ENCODE results near the gene KIF12. TPM values are rescaled to one million over a fixed set of nuclear protein-coding genes. Genes with fewer than 3 reads are reported as not detected.

KIF12 gene
- 0.41 TPM for polyA plus RNA-seq (2013, experiment 1 of 2)
- 0.63 TPM for polyA plus RNA-seq (2013, experiment 2 of 2)

DNA sequence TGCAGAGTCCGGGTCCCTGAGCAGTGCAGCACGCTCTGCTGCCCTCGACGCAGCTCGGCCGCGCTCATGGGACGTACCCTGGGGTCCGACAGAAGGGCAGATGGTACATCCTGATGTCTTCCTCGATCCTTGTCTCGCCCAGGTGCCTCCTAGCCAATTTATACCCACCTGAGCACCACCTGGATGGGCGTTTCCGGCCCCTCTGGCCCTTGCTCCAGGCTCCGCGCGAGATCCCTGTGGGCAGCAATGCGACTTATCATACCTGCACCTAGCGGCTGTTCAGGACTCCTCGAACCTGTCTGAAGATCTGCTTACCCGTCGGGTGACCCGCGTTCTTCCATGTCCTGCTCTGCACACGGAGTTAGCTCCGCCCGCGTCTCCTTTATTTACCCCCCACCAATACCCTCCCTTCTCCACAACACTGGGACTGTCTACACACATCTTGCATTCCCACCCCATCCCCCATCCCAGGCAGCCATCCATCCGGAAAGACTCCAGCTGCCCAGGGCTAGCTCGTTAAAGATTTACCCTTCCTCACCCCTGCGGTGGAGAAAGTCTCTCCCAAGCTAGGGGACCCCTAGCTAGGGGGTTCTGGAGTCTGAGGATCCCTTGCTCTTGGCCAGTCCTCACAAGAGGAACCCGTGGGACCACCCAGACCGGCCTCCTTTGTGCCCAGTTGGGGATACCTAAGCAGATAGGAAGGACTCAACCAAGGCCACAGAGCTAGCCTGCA is at the start of gene KIF12:
Gene KIF12, minus strand, starts transcription at position 357 of the 733 bp plus-strand sequence. Its CDS starts 16 bp downstream, at position 341.
- Histone ChIP-seq H3K4ac (ENCODE audit: low read depth, low read length) (no peak within 1 kb of the TSS), H3K18ac (ENCODE audit: low read length) (no peak within 1 kb of the TSS), H4K5ac (ENCODE audit: low read length) (no peak within 1 kb of the TSS), H2BK5ac (ENCODE audit: low read length) (no peak within 1 kb of the TSS), H2BK15ac (replicated peaks; ENCODE audit: low read depth) (no peak within 1 kb of the TSS), H3K56ac (ENCODE audit: low read length) (peak within 1 kb of the TSS; percentile 84), H3K23ac (ENCODE audit: low read length) (no peak within 1 kb of the TSS), H3K27me3 (ENCODE audit: insufficient read depth, low read length, poor library complexity) (no peaks in the 10 kb centered on the region), H3K27ac (ENCODE audit: low read depth, low read length) (no peak within 1 kb of the TSS), H3K4me3 (ENCODE audit: low read length) (peak within 1 kb of the TSS; percentile 51), H2BK120ac (ENCODE audit: low read depth, low read length) (no peak within 1 kb of the TSS), H3K9ac (ENCODE audit: low read length) (peak within 1 kb of the TSS; percentile 28), H3K79me1 (ENCODE audit: low read length) (no peaks in the 10 kb centered on the region), H2AK5ac (ENCODE audit: low read length) (no peak within 1 kb of the TSS), H3K79me2 (ENCODE audit: control insufficient read depth, insufficient read depth, low read length) (no peaks in the 10 kb centered on the region), H3K36me3 (ENCODE audit: control insufficient read depth, insufficient read depth, low read length) (no peaks in the 10 kb centered on the region), H3K4me1 (ENCODE audit: control insufficient read depth, low read depth, low read length) (no peaks in the 10 kb centered on the region), H3K4me2 (ENCODE audit: low read length) (peak within 1 kb of the TSS; percentile 58), H4K8ac (ENCODE audit: low read depth, low read length) (no peak within 1 kb of the TSS)
- DNase-seq = peak; percentile 32
- WGBS (ENCODE audit: extremely low coverage, insufficient coverage, low lambda C conversion rate) = no CpG with 5 or more reads among the region's 32 CpGs

DNA sequence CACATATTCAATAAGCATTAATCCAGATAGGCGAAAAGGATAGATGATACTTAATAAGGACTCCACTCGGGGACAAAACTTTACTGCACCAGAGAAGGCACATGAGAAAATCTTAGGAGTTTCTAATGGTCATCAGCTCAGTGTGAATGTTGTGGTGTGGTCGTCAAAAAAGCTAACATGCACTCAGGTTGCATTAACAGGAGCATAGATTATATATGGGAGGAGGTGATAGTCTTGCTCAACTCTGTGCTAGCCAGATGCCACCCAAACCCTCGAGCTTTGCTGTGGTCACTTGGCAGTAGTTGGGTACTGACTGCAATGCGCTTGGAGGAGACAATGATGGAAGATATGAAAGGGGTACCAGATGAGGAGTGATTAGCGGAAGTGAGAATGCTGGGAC is 47.6 kb upstream of the KIF12 start:
- Histone ChIP-seq H4K5ac (ENCODE audit: low read length) (no peak overlapping the region), H3K56ac (ENCODE audit: low read length) (no peak overlapping the region), H3K79me2 (ENCODE audit: control insufficient read depth, insufficient read depth, low read length) (no peaks in the 10 kb centered on the region), H3K4ac (ENCODE audit: low read depth, low read length) (no peak overlapping the region), H3K4me2 (ENCODE audit: low read length) (no peak overlapping the region), H3K18ac (ENCODE audit: low read length) (no peak overlapping the region), H3K23ac (ENCODE audit: low read length) (no peak overlapping the region), H3K36me3 (ENCODE audit: control insufficient read depth, insufficient read depth, low read length) (no peaks in the 10 kb centered on the region), H3K4me3 (ENCODE audit: low read length) (no peak overlapping the region), H4K8ac (ENCODE audit: low read depth, low read length) (no peak overlapping the region), H2BK15ac (replicated peaks; ENCODE audit: low read depth) (no peak overlapping the region), H2BK5ac (ENCODE audit: low read length) (no peak overlapping the region), H3K79me1 (ENCODE audit: low read length) (no peaks in the 10 kb centered on the region), H2BK120ac (ENCODE audit: low read depth, low read length) (no peak overlapping the region), H3K27me3 (ENCODE audit: insufficient read depth, low read length, poor library complexity) (no peaks in the 10 kb centered on the region), H3K27ac (ENCODE audit: low read depth, low read length) (no peak overlapping the region), H3K4me1 (ENCODE audit: control insufficient read depth, low read depth, low read length) (no peaks in the 10 kb centered on the region), H3K9ac (ENCODE audit: low read length) (no peak overlapping the region), H2AK5ac (ENCODE audit: low read length) (no peak overlapping the region)
- no CpG with 5 or more reads among the region's 6 CpGs for WGBS (ENCODE audit: extremely low coverage, insufficient coverage, low lambda C conversion rate)
- no peak for DNase-seq

DNA sequence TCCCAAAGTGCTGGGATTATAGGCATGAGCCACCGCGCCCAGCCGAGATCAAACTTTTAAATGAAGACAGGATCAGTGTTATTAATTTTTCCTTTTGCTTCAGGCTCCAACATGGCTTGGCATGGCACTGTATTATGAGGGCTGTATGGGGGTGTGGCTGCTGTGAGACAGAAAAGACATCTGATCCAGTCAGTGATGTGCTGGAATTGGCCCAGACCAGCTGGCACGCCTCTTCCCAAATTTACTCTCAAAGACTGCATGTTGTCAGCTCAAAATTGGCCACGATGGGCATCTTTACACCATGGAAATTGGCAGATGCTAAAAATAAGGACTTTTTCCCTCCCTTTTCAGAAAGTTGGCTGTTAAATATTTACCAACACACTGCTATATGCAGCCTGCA is 44.1 kb upstream of the KIF12 start:
- Histone ChIP-seq H4K5ac (ENCODE audit: low read length) (no peak overlapping the region), H2BK15ac (replicated peaks; ENCODE audit: low read depth) (no peak overlapping the region), H3K4me2 (ENCODE audit: low read length) (no peak overlapping the region), H4K8ac (ENCODE audit: low read depth, low read length) (no peak overlapping the region), H2AK5ac (ENCODE audit: low read length) (no peak overlapping the region), H3K4ac (ENCODE audit: low read depth, low read length) (no peak overlapping the region), H2BK120ac (ENCODE audit: low read depth, low read length) (no peak overlapping the region), H3K27ac (ENCODE audit: low read depth, low read length) (no peak overlapping the region), H2BK5ac (ENCODE audit: low read length) (no peak overlapping the region), H3K79me1 (ENCODE audit: low read length) (no peaks in the 10 kb centered on the region), H3K4me1 (ENCODE audit: control insufficient read depth, low read depth, low read length) (no peaks in the 10 kb centered on the region), H3K27me3 (ENCODE audit: insufficient read depth, low read length, poor library complexity) (peaks cover 2% of the 10 kb centered on the region), H3K9ac (ENCODE audit: low read length) (no peak overlapping the region), H3K36me3 (ENCODE audit: control insufficient read depth, insufficient read depth, low read length) (no peaks in the 10 kb centered on the region), H3K4me3 (ENCODE audit: low read length) (no peak overlapping the region), H3K18ac (ENCODE audit: low read length) (no peak overlapping the region), H3K79me2 (ENCODE audit: control insufficient read depth, insufficient read depth, low read length) (no peaks in the 10 kb centered on the region), H3K56ac (ENCODE audit: low read length) (no peak overlapping the region), H3K23ac (ENCODE audit: low read length) (no peak overlapping the region)
- WGBS (ENCODE audit: extremely low coverage, insufficient coverage, low lambda C conversion rate) = no CpG with 5 or more reads among the region's 5 CpGs
- no peak for DNase-seq

DNA sequence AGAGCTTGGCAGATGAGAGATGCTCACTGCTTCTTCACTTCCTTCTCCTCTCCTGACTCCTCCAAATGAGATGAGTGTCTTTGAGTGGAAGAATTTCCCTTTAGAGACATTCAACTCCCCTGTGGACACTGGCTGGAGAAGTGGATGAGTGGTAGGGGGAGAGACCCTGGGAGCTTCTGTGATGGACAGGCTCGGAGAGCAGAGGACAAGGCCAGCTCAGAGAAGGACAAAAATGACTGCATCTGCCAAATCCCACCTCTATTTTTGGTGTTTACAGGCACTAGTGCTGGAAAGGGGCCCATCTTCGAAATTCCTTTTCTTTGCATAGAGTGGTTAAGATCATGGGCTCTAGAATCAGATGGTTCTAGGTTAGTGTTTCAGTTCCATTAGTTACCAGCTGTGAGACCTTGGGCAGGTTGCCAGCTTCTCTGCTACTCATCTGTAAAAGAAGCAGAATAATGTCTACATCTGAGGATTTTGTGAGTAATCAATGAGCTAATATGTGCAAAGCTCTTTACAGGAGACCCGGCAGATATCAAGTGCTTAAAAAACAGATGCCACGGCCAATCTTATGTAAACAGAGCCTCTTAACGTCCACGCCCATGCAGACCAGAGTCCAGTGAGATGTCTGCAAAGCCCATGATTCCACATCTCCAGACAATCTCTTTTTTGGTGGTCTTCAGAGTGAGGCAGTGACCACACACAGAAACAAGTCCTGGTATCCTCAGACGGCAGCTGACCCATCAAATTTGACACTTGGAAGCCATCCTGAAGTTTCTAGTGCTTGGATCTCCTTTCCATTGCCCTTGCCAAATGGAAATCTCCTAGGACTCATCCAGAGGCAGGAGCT is 42.7 kb upstream of the KIF12 start:
- no peak overlapping the region for H2BK15ac ChIP-seq (replicated peaks; ENCODE audit: low read depth)
- H3K27ac ChIP-seq (ENCODE audit: low read depth, low read length) = no peak overlapping the region
- H3K79me1 ChIP-seq (ENCODE audit: low read length) = no peaks in the 10 kb centered on the region
- no peak overlapping the region for H4K8ac ChIP-seq (ENCODE audit: low read depth, low read length)
- no peak overlapping the region for H4K5ac ChIP-seq (ENCODE audit: low read length)
- no peak overlapping the region for H2BK120ac ChIP-seq (ENCODE audit: low read depth, low read length)
- H3K4me3 ChIP-seq (ENCODE audit: low read length) = no peak overlapping the region
- no CpG with 5 or more reads among the region's 7 CpGs for WGBS (ENCODE audit: extremely low coverage, insufficient coverage, low lambda C conversion rate)
- DNase-seq = no peak
- no peak overlapping the region for H3K4ac ChIP-seq (ENCODE audit: low read depth, low read length)
- H3K4me2 ChIP-seq (ENCODE audit: low read length) = no peak overlapping the region
- no peaks in the 10 kb centered on the region for H3K4me1 ChIP-seq (ENCODE audit: control insufficient read depth, low read depth, low read length)
- no peak overlapping the region for H2BK5ac ChIP-seq (ENCODE audit: low read length)
- no peaks in the 10 kb centered on the region for H3K79me2 ChIP-seq (ENCODE audit: control insufficient read depth, insufficient read depth, low read length)
- no peak overlapping the region for H3K9ac ChIP-seq (ENCODE audit: low read length)
- H3K27me3 ChIP-seq (ENCODE audit: insufficient read depth, low read length, poor library complexity) = peaks cover 2% of the 10 kb centered on the region
- no peaks in the 10 kb centered on the region for H3K36me3 ChIP-seq (ENCODE audit: control insufficient read depth, insufficient read depth, low read length)
- no peak overlapping the region for H3K23ac ChIP-seq (ENCODE audit: low read length)
- no peak overlapping the region for H3K56ac ChIP-seq (ENCODE audit: low read length)
- H3K18ac ChIP-seq (ENCODE audit: low read length) = no peak overlapping the region
- no peak overlapping the region for H2AK5ac ChIP-seq (ENCODE audit: low read length)

DNA sequence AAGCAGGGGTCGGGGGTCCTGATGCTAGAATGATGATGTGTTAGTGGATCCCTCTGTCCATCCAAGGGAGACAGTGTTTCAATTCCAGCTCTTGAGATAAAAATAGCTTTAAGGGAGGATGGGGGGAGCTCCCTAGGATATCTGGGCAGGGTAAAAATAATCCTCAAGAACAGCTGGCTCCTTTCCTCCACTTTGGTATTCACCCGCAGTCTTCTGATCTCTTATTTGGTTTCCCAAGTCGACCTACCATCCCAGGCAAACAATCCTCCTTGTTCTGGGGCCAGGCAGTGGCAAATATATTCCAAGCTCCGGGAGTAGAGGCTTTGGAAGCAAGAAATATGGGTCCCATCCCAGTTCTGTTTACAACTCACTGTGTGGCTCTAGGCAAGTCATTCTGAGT is 41.8 kb upstream of the KIF12 start:
- no peak overlapping the region for H4K5ac ChIP-seq (ENCODE audit: low read length)
- no peak overlapping the region for H3K27ac ChIP-seq (ENCODE audit: low read depth, low read length)
- H3K23ac ChIP-seq (ENCODE audit: low read length) = no peak overlapping the region
- no peak overlapping the region for H3K4ac ChIP-seq (ENCODE audit: low read depth, low read length)
- H3K18ac ChIP-seq (ENCODE audit: low read length) = no peak overlapping the region
- no peaks in the 10 kb centered on the region for H3K79me1 ChIP-seq (ENCODE audit: low read length)
- no peak overlapping the region for H3K9ac ChIP-seq (ENCODE audit: low read length)
- WGBS (ENCODE audit: extremely low coverage, insufficient coverage, low lambda C conversion rate) = no CpG with 5 or more reads among the region's 4 CpGs
- peaks cover 2% of the 10 kb centered on the region for H3K27me3 ChIP-seq (ENCODE audit: insufficient read depth, low read length, poor library complexity)
- H3K79me2 ChIP-seq (ENCODE audit: control insufficient read depth, insufficient read depth, low read length) = no peaks in the 10 kb centered on the region
- H3K4me1 ChIP-seq (ENCODE audit: control insufficient read depth, low read depth, low read length) = no peaks in the 10 kb centered on the region
- no peak overlapping the region for H2BK5ac ChIP-seq (ENCODE audit: low read length)
- no peak overlapping the region for H3K4me3 ChIP-seq (ENCODE audit: low read length)
- no peak overlapping the region for H2AK5ac ChIP-seq (ENCODE audit: low read length)
- H3K36me3 ChIP-seq (ENCODE audit: control insufficient read depth, insufficient read depth, low read length) = no peaks in the 10 kb centered on the region
- H3K56ac ChIP-seq (ENCODE audit: low read length) = no peak overlapping the region
- H3K4me2 ChIP-seq (ENCODE audit: low read length) = no peak overlapping the region
- no peak overlapping the region for H4K8ac ChIP-seq (ENCODE audit: low read depth, low read length)
- no peak for DNase-seq
- H2BK120ac ChIP-seq (ENCODE audit: low read depth, low read length) = no peak overlapping the region
- H2BK15ac ChIP-seq (replicated peaks; ENCODE audit: low read depth) = no peak overlapping the region

All from mesendoderm (in vitro differentiated cells).